H1 (cell line): ENCODE results near the gene TIAM2. TPM values are rescaled to one million over a fixed set of nuclear protein-coding genes. Genes with fewer than 3 reads are reported as not detected.

ENCODE experiments used
- CTCF ChIA-PET: fragments of 300-600 bp; sonication (Branson Sonifier 250); formaldehyde crosslinking; loops from one replicate; lab custom pipeline; 2021; ENCODE audit not compliant: partially characterized antibody; lab: Charles Lee
- POLR2A ChIA-PET: fragments of 300-600 bp; sonication (Branson Sonifier 250); formaldehyde crosslinking; loops from one replicate; lab custom pipeline; 2021; ENCODE audit warnings: inconsistent platforms; ENCODE audit not compliant: partially characterized antibody; lab: Charles Lee
- DNase-seq, 2 experiments: peaks; one replicate each; pipeline versions ENCODE4 v3.0.0 to v3.0.0-alpha.2; 2010 to 2022; ENCODE audit warnings: low spot score in 2 of 2, low read depth in 1 of 2, mixed read lengths in 1 of 2
- FAIRE-seq: peaks from 2 replicates; lab custom pipeline; 2011; peaks lifted over from hg19 to GRCh38; lab: Jason Lieb, UNC
- H2AFZ ChIP-seq: 2 replicates; pipeline ENCODE4 v1.8.1; 2012; ENCODE audit warnings: low read length, inconsistent platforms
- H2AK5ac ChIP-seq: 2 replicates; pipeline ENCODE4 v1.6.1; 2013; ENCODE audit warnings: low read depth, low read length
- H2BK120ac ChIP-seq: replicated peaks from 2 replicates; pipeline ENCODE3; 2013; ENCODE audit warnings: low read depth, low read length, inconsistent platforms
- H2BK12ac ChIP-seq: 2 replicates; pipeline ENCODE4 v1.6.1; 2013; ENCODE audit warnings: low read depth, low read length
- H2BK15ac ChIP-seq: 2 replicates; pipeline ENCODE4 v1.6.1; 2013; ENCODE audit warnings: low read length
- H2BK20ac ChIP-seq: 2 replicates; pipeline ENCODE4 v1.6.1; 2013; ENCODE audit warnings: low read length
- H2BK5ac ChIP-seq: 2 replicates; pipeline ENCODE4 v1.6.1; 2013; ENCODE audit warnings: low read depth, low read length
- H3K14ac ChIP-seq: 2 replicates; pipeline ENCODE4 v1.6.1; 2013; ENCODE audit warnings: inconsistent platforms; ENCODE audit not compliant: insufficient read length
- H3K18ac ChIP-seq: 2 replicates; pipeline ENCODE4 v1.6.1; 2013; ENCODE audit warnings: low read length; ENCODE audit errors: extremely low read depth
- H3K23ac ChIP-seq: 2 replicates; pipeline ENCODE4 v1.6.1; 2013; ENCODE audit warnings: inconsistent platforms; ENCODE audit not compliant: insufficient read length
- H3K23me2 ChIP-seq: 2 replicates; pipeline ENCODE4 v1.6.1; 2013; ENCODE audit warnings: low read depth, low read length
- H3K27ac ChIP-seq: 2 replicates; pipeline ENCODE4 v1.6.1; 2011; ENCODE audit warnings: low read depth, low read length, inconsistent platforms
- H3K27me3 ChIP-seq, 4 experiments: replicated peaks in 1 of 4; 1 replicate in 1 of 4; 2 replicates in 3 of 4; pipeline versions ENCODE4 v1.6.1 to v1.8.1; 2011 to 2013; ENCODE audit warnings: low read length in 3 of 4, mild to moderate bottlenecking in 3 of 4, inconsistent platforms in 2 of 4, mixed read lengths in 2 of 4, moderate library complexity in 1 of 4; ENCODE audit not compliant: control insufficient read depth in 3 of 4, insufficient read depth in 3 of 4; ENCODE audit errors: extremely low read depth in 1 of 4
- H3K36me3 ChIP-seq, 4 experiments: 2 replicates each; pipeline versions ENCODE4 v1.6.1 to v1.8.1; 2011 to 2013; ENCODE audit warnings: mild to moderate bottlenecking in 4 of 4, low read length in 3 of 4, moderate library complexity in 2 of 4, control low read depth in 1 of 4, inconsistent platforms in 1 of 4; ENCODE audit not compliant: insufficient read depth in 4 of 4, control insufficient read depth in 2 of 4
- H3K4ac ChIP-seq: replicated peaks from 2 replicates; pipeline ENCODE3; 2013; ENCODE audit warnings: low read length, low read depth, mixed read lengths, inconsistent platforms; ENCODE audit not compliant: insufficient read length
- H3K4me1 ChIP-seq, 4 experiments: replicated peaks in 1 of 4; 1 replicate in 1 of 4; 2 replicates in 3 of 4; pipeline versions ENCODE4 v1.6.1 to v1.8.1; 2011 to 2013; ENCODE audit warnings: low read length in 3 of 4, inconsistent platforms in 2 of 4, mixed read lengths in 1 of 4; ENCODE audit not compliant: insufficient read depth in 4 of 4, control insufficient read depth in 3 of 4
- H3K4me2 ChIP-seq, 2 experiments: 2 replicates each; pipeline versions ENCODE4 v1.6.1 to v1.8.1; 2011 to 2013; ENCODE audit warnings: low read depth in 2 of 2, low read length in 2 of 2, control low read depth in 1 of 2, inconsistent platforms in 1 of 2, mild to moderate bottlenecking in 1 of 2; ENCODE audit not compliant: insufficient read depth in 1 of 2
- H3K4me3 ChIP-seq, 4 experiments: fragments of 200-600, 300-600 bp in 1 of 4; sonication (generic), shearing (Covaris generic), sonication (Bioruptor Twin) in 1 of 4; 2 replicates each; pipeline versions ENCODE4 v1.5.1 to v1.8.1; 2011 to 2016; ENCODE audit warnings: low read length in 4 of 4, low read depth in 3 of 4, control low read depth in 2 of 4, inconsistent platforms in 2 of 4, mild to moderate bottlenecking in 2 of 4, mixed read lengths in 1 of 4, moderate library complexity in 1 of 4; ENCODE audit not compliant: insufficient read depth in 2 of 4; ENCODE audit errors: extremely low read depth in 1 of 4
- H3K56ac ChIP-seq: replicated peaks from 2 replicates; pipeline ENCODE3; 2013; ENCODE audit warnings: low read depth, mild to moderate bottlenecking, mixed read lengths, low read length, inconsistent platforms; ENCODE audit not compliant: insufficient read length
- H3K79me1 ChIP-seq: 2 replicates; pipeline ENCODE4 v1.6.1; 2013; ENCODE audit warnings: low read depth, low read length, control low read depth
- H3K79me2 ChIP-seq, 2 experiments: 2 replicates each; pipeline versions ENCODE4 v1.6.1 to v1.8.1; 2012 to 2013; ENCODE audit warnings: low read length in 2 of 2, mild to moderate bottlenecking in 2 of 2, inconsistent platforms in 1 of 2; ENCODE audit not compliant: insufficient read depth in 2 of 2, control insufficient read depth in 1 of 2
- H3K9ac ChIP-seq, 4 experiments: replicated peaks in 1 of 4; 1 replicate in 1 of 4; 2 replicates in 3 of 4; pipeline versions ENCODE4 v1.6.1 to v1.8.1; 2011 to 2013; ENCODE audit warnings: low read depth in 3 of 4, low read length in 3 of 4, control low read depth in 2 of 4, mild to moderate bottlenecking in 2 of 4, moderate library complexity in 2 of 4, inconsistent platforms in 1 of 4; ENCODE audit errors: extremely low read depth in 1 of 4
- H3K9me3 ChIP-seq, 2 experiments: 2 replicates each; pipeline versions ENCODE4 v1.6.1 to v1.8.1; 2012 to 2013; ENCODE audit warnings: mild to moderate bottlenecking in 2 of 2, moderate library complexity in 2 of 2, control low read depth in 1 of 2, inconsistent platforms in 1 of 2, low read depth in 1 of 2, low read length in 1 of 2, mixed read lengths in 1 of 2; ENCODE audit not compliant: insufficient read depth in 2 of 2
- H4K20me1 ChIP-seq, 2 experiments: replicated peaks in 1 of 2; 2 replicates each; pipeline versions ENCODE3 to v1.8.1; 2011 to 2013; ENCODE audit warnings: inconsistent platforms in 2 of 2, low read length in 2 of 2, mild to moderate bottlenecking in 1 of 2; ENCODE audit not compliant: insufficient read depth in 2 of 2, control insufficient read depth in 1 of 2
- H4K5ac ChIP-seq: 2 replicates; pipeline ENCODE4 v1.6.1; 2013; ENCODE audit warnings: low read length, low read depth, mixed read lengths, inconsistent platforms; ENCODE audit not compliant: insufficient read length
- H4K8ac ChIP-seq: 2 replicates; pipeline ENCODE4 v1.8.0; 2013; ENCODE audit warnings: mild to moderate bottlenecking, moderate library complexity, low read length, inconsistent platforms; ENCODE audit not compliant: insufficient read depth; ENCODE audit errors: extremely low read depth
- H4K91ac ChIP-seq: replicated peaks from 2 replicates; pipeline ENCODE3; 2013; ENCODE audit warnings: low read length, mixed read lengths, inconsistent platforms; ENCODE audit not compliant: insufficient read length
- BRCA1 ChIP-seq: IDR thresholded peaks from 2 replicates; pipeline ENCODE4 v1.6.1; 2012; ENCODE audit warnings: low read depth, low read length, improper control_type of control experiment
- EP300 ChIP-seq, 2 experiments: IDR thresholded peaks; 1 replicate in 1 of 2; 2 replicates in 1 of 2; pipeline ENCODE4 v1.6.1; 2011 to 2012; ENCODE audit warnings: low read depth in 2 of 2, low read length in 2 of 2, mild to moderate bottlenecking in 2 of 2, borderline replicate concordance in 1 of 2, inconsistent platforms in 1 of 2, moderate library complexity in 1 of 2
- KDM1A ChIP-seq: fragments of 200-600, 300-600 bp; sonication (generic); IDR thresholded peaks from 2 replicates; pipeline ENCODE4 v1.7.1; 2016; ENCODE audit warnings: mild to moderate bottlenecking, low read length, borderline replicate concordance
- MAFK ChIP-seq: IDR thresholded peaks from 2 replicates; pipeline ENCODE4 v1.6.1; 2012; ENCODE audit warnings: low read depth, mild to moderate bottlenecking, improper control_type of control experiment, low read length
- POU5F1 ChIP-seq: IDR thresholded peaks from 2 replicates; pipeline ENCODE4 v1.6.1; 2011; ENCODE audit warnings: low read depth, mild to moderate bottlenecking, low read length, moderate library complexity
- TEAD4 ChIP-seq: IDR thresholded peaks from 2 replicates; pipeline ENCODE4 v1.6.1; 2012; ENCODE audit warnings: low read depth, low read length, inconsistent platforms, mixed read lengths
- YY1 ChIP-seq: IDR thresholded peaks from 2 replicates; pipeline ENCODE4 v1.6.1; 2011; ENCODE audit warnings: low read depth, mild to moderate bottlenecking, low read length
- WGBS, 2 experiments: shearing (Covaris generic) in 1 of 2; methylation state at CpG; one replicate each; pipeline versions ENCODE4 v1.1.6 to v1.1.7; 2013 to 2015; ENCODE audit warnings: low lambda C conversion rate in 2 of 2, mixed read lengths in 2 of 2, inconsistent platforms in 1 of 2, low coverage in 1 of 2, missing lambda C conversion rate in 1 of 2; ENCODE audit not compliant: insufficient replicate concordance in 2 of 2, insufficient coverage in 1 of 2, insufficient read length in 1 of 2; ENCODE audit errors: extremely low coverage in 1 of 2, missing lambda C conversion rate in 1 of 2; 5-methylcytosine and 5-hydroxymethylcytosine counted together
- polyA plus RNA-seq, 7 experiments: library from polyadenylated mRNA; depleted of rRNA in 3 of 7; stranded (reverse) in 5 of 7; unstranded in 2 of 7; fragments of >200 nt in 5 of 7; fragments of 200-250 nt in 2 of 7; gene quantifications; 1 replicate in 5 of 7; 2 replicates in 1 of 7; 4 replicates in 1 of 7; pipeline versions ENCODE4 v1.2.1 to v1.2.3, GENCODE V29; 2011 to 2013; ENCODE audit warnings: missing spikeins in 2 of 7, mixed read lengths in 2 of 7
- total RNA-seq: library from RNA; stranded (reverse); fragmentation: NEBNext Ultra II Directional; extraction: Animal tissue kit (Norgen Biotek cat#: 25700); gene quantifications from 2 replicates; pipeline ENCODE4 v1.2.1, GENCODE V29; 2021
- TF ChIP-seq, protein P1 (sequence below), 3 experiments: IDR thresholded peaks; 1 replicate in 2 of 3; 2 replicates in 1 of 3; pipeline versions ENCODE4 v1.5.1 to v1.6.1; 2011; ENCODE audit warnings: low read length in 3 of 3, mild to moderate bottlenecking in 3 of 3, inconsistent platforms in 2 of 3, low read depth in 1 of 3, moderate library complexity in 1 of 3; ENCODE audit not compliant: insufficient read depth in 1 of 3; ENCODE audit errors: control extremely low read depth in 1 of 3

The TIAM2 gene
- total and polyA plus RNA-seq, 2 of the 8 experiments (the other 6 are each of a cell fraction or from before 2014, with no cell fraction given), result 7.4 to 23.9 TPM

- H3K18ac ChIP-seq, result no peak overlapping the region
- peaks cover 2 to 3% of the 10 kb centered on the region in 2 experiments for H4K20me1 ChIP-seq
- ChIA-PET CTCF (interaction anchor here (0.7 to 4.2 kb wide), 7 partner anchors 11 to 340 kb away, joined by 3 to 17 read pairs (median 3); no protein-coding TSS in a partner anchor), POLR2A (interaction anchor here (1.1 kb wide), 1 partner anchor 31 kb away, joined by 3 read pairs; no protein-coding TSS in a partner anchor)
- no peak for DNase-seq
- H2BK12ac ChIP-seq, result no peak overlapping the region
- no peaks in the 10 kb centered on the region for H3K27me3 ChIP-seq
- peaks cover 3 to 4% of the 10 kb centered on the region in 2 experiments; a peak in 2 of 4 replicates for H3K79me2 ChIP-seq
- H4K8ac ChIP-seq, result no peak overlapping the region
- H3K4me2 ChIP-seq, result no peak overlapping the region
- no peak overlapping the region for H2AFZ ChIP-seq
- H3K56ac ChIP-seq, result no peak overlapping the region
- H3K4me1 ChIP-seq, result peaks cover 0 to 7% (median 4%) of the 10 kb centered on the region in 4 experiments; a peak in 4 of 7 replicates
- FAIRE-seq, result no peak
- no peak overlapping the region for H4K5ac ChIP-seq
- H3K14ac ChIP-seq, result no peak overlapping the region
- no peak overlapping the region for H2BK20ac ChIP-seq
- no peak overlapping the region for H3K9ac ChIP-seq
- H3K36me3 ChIP-seq, result peaks cover 0 to 12% (median 4%) of the 10 kb centered on the region in 4 experiments; a peak in 4 of 8 replicates
- no peaks in the 10 kb centered on the region for H3K79me1 ChIP-seq
- no peak overlapping the region for H2BK120ac ChIP-seq
- no peak overlapping the region for H3K23ac ChIP-seq
- no peak for TF ChIP-seq KDM1A
- no peak for TF ChIP-seq YY1
- no peak for TF ChIP-seq MAFK
- no peak for TF ChIP-seq POU5F1
- TF ChIP-seq, protein P1, sequence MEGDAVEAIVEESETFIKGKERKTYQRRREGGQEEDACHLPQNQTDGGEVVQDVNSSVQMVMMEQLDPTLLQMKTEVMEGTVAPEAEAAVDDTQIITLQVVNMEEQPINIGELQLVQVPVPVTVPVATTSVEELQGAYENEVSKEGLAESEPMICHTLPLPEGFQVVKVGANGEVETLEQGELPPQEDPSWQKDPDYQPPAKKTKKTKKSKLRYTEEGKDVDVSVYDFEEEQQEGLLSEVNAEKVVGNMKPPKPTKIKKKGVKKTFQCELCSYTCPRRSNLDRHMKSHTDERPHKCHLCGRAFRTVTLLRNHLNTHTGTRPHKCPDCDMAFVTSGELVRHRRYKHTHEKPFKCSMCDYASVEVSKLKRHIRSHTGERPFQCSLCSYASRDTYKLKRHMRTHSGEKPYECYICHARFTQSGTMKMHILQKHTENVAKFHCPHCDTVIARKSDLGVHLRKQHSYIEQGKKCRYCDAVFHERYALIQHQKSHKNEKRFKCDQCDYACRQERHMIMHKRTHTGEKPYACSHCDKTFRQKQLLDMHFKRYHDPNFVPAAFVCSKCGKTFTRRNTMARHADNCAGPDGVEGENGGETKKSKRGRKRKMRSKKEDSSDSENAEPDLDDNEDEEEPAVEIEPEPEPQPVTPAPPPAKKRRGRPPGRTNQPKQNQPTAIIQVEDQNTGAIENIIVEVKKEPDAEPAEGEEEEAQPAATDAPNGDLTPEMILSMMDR (IDR thresholded peaks at IDR 0.05; ENCODE audit: control extremely low read depth in 1 of 3, insufficient read depth in 1 of 3, low read depth in 1 of 3, low read length in 3 of 3), result peak in 2 of 3 experiments; percentile 23 to 33; a peak in 2 of 4 replicates
- TF ChIP-seq BRCA1, result no peak
- TF ChIP-seq TEAD4, result no peak
- TF ChIP-seq EP300 (IDR thresholded peaks at IDR 0.05; ENCODE audit: borderline replicate concordance in 1 of 2, low read depth in 2 of 2, low read length in 2 of 2), result no peak
- no peak overlapping the region for H3K4me3 ChIP-seq
- no peaks in the 10 kb centered on the region for H3K23me2 ChIP-seq
- H2AK5ac ChIP-seq, result no peak overlapping the region
- no peak overlapping the region for H3K4ac ChIP-seq
- H3K9me3 ChIP-seq, result peaks cover 0 to 4% of the 10 kb centered on the region in 2 experiments; a peak in 2 of 4 replicates
- no peak overlapping the region for H4K91ac ChIP-seq
- WGBS, 2 experiments, result 87% methylated on average over 4 of the region's 4 CpGs; no CpG with 5 or more reads in 1 of the 2 experiments
- no peak overlapping the region for H3K27ac ChIP-seq
- no peak overlapping the region for H2BK15ac ChIP-seq
- H2BK5ac ChIP-seq, result no peak overlapping the region
Observed at GRCh38 chr6:155265843-155266535, 270.9 kb downstream of the TIAM2 start.
